SU-DHL-6 (cell line): ENCODE data around the gene CLEC11A.

Source experiments
- H2AFZ ChIP-seq: fragments of 200-600 bp; sonication (generic); 2 replicates; pipeline ENCODE4 v1.6.1; 2014; ENCODE audit warnings: low read depth, mild to moderate bottlenecking, moderate library complexity, mixed read lengths, antibody characterized with exemption, low read length; ENCODE audit not compliant: severe bottlenecking
- H3F3A ChIP-seq: fragments of 200-600 bp; shearing (Covaris generic); 2 replicates; pipeline ENCODE4 v1.6.0; 2016; ENCODE audit warnings: antibody characterized with exemption, mild to moderate bottlenecking; ENCODE audit not compliant: insufficient read depth
- H3K27ac ChIP-seq: fragments of 200-600 bp; sonication (generic); 2 replicates; pipeline ENCODE4 v1.5.1; 2016; ENCODE audit warnings: low read depth, mild to moderate bottlenecking, low read length, moderate library complexity, mixed read lengths
- H3K27me3 ChIP-seq: fragments of 200-600 bp; sonication (generic), shearing (Covaris generic); 2 replicates; pipeline ENCODE4 v1.6.0; 2014; ENCODE audit warnings: mild to moderate bottlenecking, low read length
- H3K36me3 ChIP-seq: fragments of 200-600 bp; sonication (generic); 2 replicates; pipeline ENCODE4 v1.6.1; 2014; ENCODE audit warnings: mild to moderate bottlenecking, low read length, mixed read lengths
- H3K4me2 ChIP-seq: fragments of 300-600, 200-600 bp; shearing (Covaris generic), sonication (generic); 2 replicates; pipeline ENCODE4 v1.6.0; 2014; ENCODE audit warnings: low read length, low read depth, mild to moderate bottlenecking; ENCODE audit not compliant: poor library complexity, severe bottlenecking
- H3K4me3 ChIP-seq: fragments of 200-600 bp; sonication (generic); 2 replicates; pipeline ENCODE4 v1.5.1; 2014; ENCODE audit warnings: antibody characterized with exemption, low read length, mild to moderate bottlenecking, mixed read lengths; ENCODE audit not compliant: insufficient read depth, poor library complexity, severe bottlenecking
- H3K79me2 ChIP-seq: fragments of 200-600 bp; sonication (generic); 2 replicates; pipeline ENCODE4 v1.6.1; 2014; ENCODE audit warnings: mild to moderate bottlenecking, low read length, moderate library complexity; ENCODE audit not compliant: insufficient read depth
- H3K9ac ChIP-seq: fragments of 200-600 bp; sonication (generic); 2 replicates; pipeline ENCODE4 v1.7.0; 2014; ENCODE audit warnings: mild to moderate bottlenecking, low read length
- H3K9me2 ChIP-seq: fragments of 200-600 bp; sonication (generic); replicated peaks from 2 replicates; pipeline ENCODE4 v1.6.1; 2014; ENCODE audit warnings: low read length; ENCODE audit not compliant: insufficient read depth
- H3K9me3 ChIP-seq: fragments of 200-600 bp; sonication (generic); 2 replicates; pipeline ENCODE4 v1.6.1; 2014; ENCODE audit warnings: low read length, mixed read lengths; ENCODE audit not compliant: insufficient read depth
- H4K20me1 ChIP-seq: fragments of 200-600 bp; sonication (generic); 2 replicates; pipeline ENCODE4 v1.6.1; 2014; ENCODE audit warnings: low read depth, mild to moderate bottlenecking, antibody characterized with exemption, low read length, moderate library complexity, mixed read lengths
- CTCF ChIP-seq: fragments of 200-600 bp; sonication (generic); IDR thresholded peaks from one replicate; pipeline ENCODE4 v1.5.1; 2017; ENCODE audit warnings: antibody characterized with exemption, mild to moderate bottlenecking, low read length, moderate library complexity; ENCODE audit not compliant: insufficient read depth, poor library complexity, severe bottlenecking
- EZH2phosphoT487 ChIP-seq: fragments of 200-600 bp; sonication (generic), shearing (Covaris generic); conservative IDR thresholded peaks from 2 replicates; pipeline ENCODE4 v1.6.1; 2018; ENCODE audit warnings: mild to moderate bottlenecking, antibody characterized with exemption, low read length, moderate library complexity, mixed read lengths

Gene CLEC11A

GRCh38 chr19:50719566-50719965 lies 3.6 kb upstream of the CLEC11A start, which contains the start of gene SHANK1:
SHANK1 (minus strand) TSS chr19:50719802; CDS start chr19:50716919, 2,883 bp downstream.
- Histone ChIP-seq H3K27me3 (no peaks in the 10 kb centered on the region), H3K4me3 (no peak within 1 kb of the TSS)
- no peak for TF ChIP-seq EZH2phosphoT487
- TF ChIP-seq CTCF, result no peak

GRCh38 chr19:50720181-50720920 lies 2.8 kb upstream of the CLEC11A start:
- no peak for TF ChIP-seq CTCF
- no peak for TF ChIP-seq EZH2phosphoT487
- H3K4me3 ChIP-seq, result no peak overlapping the region
- H3K4me2 ChIP-seq, result no peak overlapping the region
- H3K27ac ChIP-seq, result no peak overlapping the region
- H3K9ac ChIP-seq, result no peak overlapping the region
- no peak overlapping the region for H2AFZ ChIP-seq
- no peaks in the 10 kb centered on the region for H4K20me1 ChIP-seq
- no peaks in the 10 kb centered on the region for H3K9me3 ChIP-seq
- no peaks in the 10 kb centered on the region for H3K9me2 ChIP-seq
- no peaks in the 10 kb centered on the region for H3K27me3 ChIP-seq
- H3K36me3 ChIP-seq, result no peaks in the 10 kb centered on the region
- no peaks in the 10 kb centered on the region for H3K79me2 ChIP-seq
- H3F3A ChIP-seq, result no peaks in the 10 kb centered on the region

More at GRCh38 chr19:50719566-50719965, 3.6 kb upstream of the CLEC11A start, which contains the start of gene SHANK1:
- no peaks in the 10 kb centered on the region for H3F3A ChIP-seq
- no peak within 1 kb of the TSS for H3K4me2 ChIP-seq
- H3K9me2 ChIP-seq, result no peaks in the 10 kb centered on the region
- no peaks in the 10 kb centered on the region for H3K36me3 ChIP-seq
- no peaks in the 10 kb centered on the region for H3K9me3 ChIP-seq
- no peaks in the 10 kb centered on the region for H3K79me2 ChIP-seq
- H3K9ac ChIP-seq, result no peak within 1 kb of the TSS
- H4K20me1 ChIP-seq, result no peaks in the 10 kb centered on the region
- no peak within 1 kb of the TSS for H3K27ac ChIP-seq
- no peak within 1 kb of the TSS for H2AFZ ChIP-seq

- H3K9me2 ChIP-seq, result no peaks in the 10 kb centered on the region
- H4K20me1 ChIP-seq, result no peaks in the 10 kb centered on the region
- H3K79me2 ChIP-seq, result no peaks in the 10 kb centered on the region
- H3K4me2 ChIP-seq, result no peak overlapping the region
- H3K27me3 ChIP-seq, result no peaks in the 10 kb centered on the region
- H3K27ac ChIP-seq, result no peak overlapping the region
- TF ChIP-seq CTCF (no peak), EZH2phosphoT487 (no peak)
- H3F3A ChIP-seq, result no peaks in the 10 kb centered on the region
- H3K9me3 ChIP-seq, result no peaks in the 10 kb centered on the region
- H3K36me3 ChIP-seq, result no peaks in the 10 kb centered on the region
- H3K4me3 ChIP-seq, result no peak overlapping the region
- no peak overlapping the region for H2AFZ ChIP-seq
- H3K9ac ChIP-seq, result no peak overlapping the region
These were observed 2.2 kb upstream of the CLEC11A start for GRCh38 chr19:50720921-50721381.
